Measurements from ENCODE around the gene RNPEPL1. TPM values are rescaled to one million over a fixed set of nuclear protein-coding genes. Genes with fewer than 3 reads are reported as not detected.
"Not testable (repeated sequence)": the region's sequence is repeated elsewhere in the genome, so short reads cannot be mapped to it uniquely, and the experiment has no call there.

RNPEPL1 gene
- 6.0 and 8.4 TPM in 2 replicates for total RNA-seq (2014; rRNA removed; shearing (Covaris generic))

DNA sequence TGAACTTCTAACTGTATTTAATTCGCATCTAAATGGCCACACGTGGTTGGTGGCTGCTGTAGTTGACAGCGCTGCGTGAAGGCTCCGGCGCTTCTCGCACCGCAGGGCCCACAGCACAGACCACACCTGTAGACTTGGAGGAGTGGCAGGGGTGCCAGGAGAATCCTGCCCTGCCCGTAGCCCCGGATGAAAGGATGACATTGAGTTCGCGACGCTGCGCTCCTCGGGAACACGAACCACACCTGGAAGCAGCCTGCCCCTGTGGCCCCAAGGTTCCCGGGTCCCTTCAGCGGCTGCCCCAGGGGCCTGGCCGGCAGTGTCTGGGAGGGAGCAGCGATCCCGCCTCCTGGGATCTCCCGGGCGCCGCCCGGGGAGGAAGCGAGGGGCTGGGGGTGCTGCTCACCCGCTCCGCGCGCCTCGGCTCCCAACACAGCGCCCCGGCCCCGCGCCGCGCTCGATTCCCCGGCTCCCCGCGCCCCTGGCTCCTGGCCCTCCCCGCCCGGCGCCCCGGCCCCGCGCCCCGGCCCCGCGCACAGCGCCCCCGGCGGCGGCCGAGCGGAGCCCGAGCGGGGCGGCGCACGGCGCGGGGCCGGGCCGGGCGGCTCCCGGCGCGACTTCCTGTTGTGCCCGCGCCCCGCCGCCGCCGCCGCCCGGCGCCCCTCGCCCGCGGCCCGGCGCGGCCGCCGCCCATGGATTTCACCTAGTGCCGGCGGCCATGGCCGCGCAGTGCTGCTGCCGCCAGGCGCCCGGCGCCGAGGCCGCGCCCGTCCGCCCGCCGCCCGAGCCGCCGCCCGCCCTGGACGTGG is at the start of gene RNPEPL1:
Gene RNPEPL1 (plus strand): TSS at position 613 of the 806 bp plus-strand sequence. CDS start 103 bp downstream, at position 716.
- no peaks in the 10 kb centered on the region for H3K36me3 ChIP-seq
- H3K9me3 ChIP-seq (replicated peaks), result no peaks in the 10 kb centered on the region
- no peaks in the 10 kb centered on the region for H3K27me3 ChIP-seq
- no peak within 1 kb of the TSS for H3K27ac ChIP-seq
- peaks cover 31% of the 10 kb centered on the region for H3K4me1 ChIP-seq
- peak within 1 kb of the TSS; percentile 63 for H3K4me3 ChIP-seq
- peak; percentile 30 to 47 for DNase-seq

GRCh38 chr2:240518981-240519380 is 49.3 kb upstream of the RNPEPL1 start:
- H3K9me3 ChIP-seq (replicated peaks), result no peaks in the 10 kb centered on the region
- no peaks in the 10 kb centered on the region for H3K36me3 ChIP-seq
- no peak overlapping the region for H3K27ac ChIP-seq
- DNase-seq, result no peak
- H3K4me1 ChIP-seq, result no peaks in the 10 kb centered on the region
- H3K4me3 ChIP-seq, result no peak overlapping the region
- no peaks in the 10 kb centered on the region for H3K27me3 ChIP-seq

- Histone ChIP-seq H3K36me3 (no peaks in the 10 kb centered on the region), H3K4me3 (no peak overlapping the region), H3K9me3 (replicated peaks) (no peaks in the 10 kb centered on the region), H3K27me3 (no peaks in the 10 kb centered on the region), H3K4me1 (no peaks in the 10 kb centered on the region), H3K27ac (no peak overlapping the region)
- DNase-seq, result peak; percentile 35 to 41
Observed at GRCh38 chr2:240519396-240520129, 48.7 kb upstream of the RNPEPL1 start.

DNA sequence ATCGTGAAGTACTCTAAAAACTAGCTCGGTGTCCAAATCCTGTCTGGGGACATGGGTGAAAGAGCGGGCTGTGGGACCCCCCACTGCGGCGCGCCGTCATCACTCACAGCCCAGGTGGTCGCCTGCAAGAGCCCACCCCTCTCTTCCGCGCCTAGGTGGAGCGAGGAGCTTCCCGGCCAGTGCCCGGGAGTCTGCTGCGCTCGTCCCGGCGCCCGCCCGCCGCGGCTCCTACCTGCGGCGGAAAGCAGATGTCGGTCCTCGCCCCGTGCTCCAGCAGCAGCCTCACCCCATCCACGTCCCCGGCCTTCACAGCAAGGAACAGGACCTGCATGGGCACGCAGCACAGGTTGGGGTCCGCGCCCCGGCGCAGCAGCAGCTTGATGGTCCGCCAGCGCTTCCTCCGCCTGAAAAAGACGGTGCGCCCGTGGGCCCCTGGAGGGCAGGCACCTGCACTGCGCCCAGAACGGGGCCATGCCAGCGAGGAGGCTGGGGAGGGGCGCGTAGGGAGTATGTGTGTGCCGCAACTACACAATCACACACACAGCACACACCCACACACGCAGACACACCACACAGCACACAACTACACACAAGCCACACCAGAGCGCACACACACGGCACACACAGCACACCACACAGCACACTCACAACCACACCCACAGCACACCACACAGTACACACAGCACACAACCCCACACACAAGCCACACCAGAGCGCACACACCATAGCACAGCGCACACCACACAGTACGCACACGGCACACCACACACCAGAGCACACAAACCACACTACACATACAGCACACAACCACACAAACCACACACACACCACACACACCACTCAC is 47.9 kb upstream of the RNPEPL1 start:
- 0 out of 2 replicates have a peak, but pooled peaks cover 1% of the 10 kb centered on the region for H3K36me3 ChIP-seq
- no peaks in the 10 kb centered on the region for H3K4me1 ChIP-seq
- no peak overlapping the region for H3K27ac ChIP-seq
- H3K9me3 ChIP-seq (replicated peaks), result peaks cover 5% of the 10 kb centered on the region
- DNase-seq, result no peak
- H3K27me3 ChIP-seq, result no peaks in the 10 kb centered on the region
- H3K4me3 ChIP-seq, result no peak overlapping the region

GRCh38 chr2:240520974-240521350 is 47.3 kb upstream of the RNPEPL1 start:
- DNase-seq, result no peak
- Histone ChIP-seq H3K4me3 (no peak overlapping the region), H3K9me3 (replicated peaks) (peaks cover 5% of the 10 kb centered on the region), H3K27me3 (no peaks in the 10 kb centered on the region), H3K27ac (no peak overlapping the region), H3K4me1 (no peaks in the 10 kb centered on the region), H3K36me3 (0 out of 2 replicates have a peak, but pooled peaks cover 2% of the 10 kb centered on the region)

DNA sequence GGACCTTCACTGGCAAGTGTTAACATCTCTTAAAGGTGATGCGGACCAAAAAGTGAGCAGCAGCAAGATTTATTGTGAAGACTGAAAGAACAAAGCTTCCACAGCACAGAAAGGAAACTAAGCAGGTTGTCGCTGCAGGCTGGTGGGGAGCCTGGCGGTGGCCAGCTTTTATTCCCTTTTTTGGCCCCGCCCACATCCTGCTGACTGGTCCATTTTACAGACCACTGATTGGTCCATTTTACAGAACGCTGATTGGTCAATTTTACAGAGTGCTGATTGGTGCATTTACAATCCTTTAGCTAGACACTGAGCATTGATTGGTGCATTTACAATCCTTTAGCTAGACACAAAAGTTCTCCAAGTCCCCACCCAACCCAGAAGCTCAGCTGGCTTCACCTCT is 46.4 kb upstream of the RNPEPL1 start:
- H3K36me3 ChIP-seq; H3K4me1 ChIP-seq; H3K4me3 ChIP-seq; DNase-seq; H3K9me3 ChIP-seq (replicated peaks); H3K27me3 ChIP-seq; H3K27ac ChIP-seq: not testable (repeated sequence)

GRCh38 chr2:240522406-240522805 is 45.9 kb upstream of the RNPEPL1 start:
- H3K27me3 ChIP-seq, result no peaks in the 10 kb centered on the region
- no peaks in the 10 kb centered on the region for H3K4me1 ChIP-seq
- H3K36me3 ChIP-seq, result 0 out of 2 replicates have a peak, but pooled peaks cover 2% of the 10 kb centered on the region
- H3K9me3 ChIP-seq (replicated peaks), result peaks cover 5% of the 10 kb centered on the region
- H3K4me3 ChIP-seq, result no peak overlapping the region
- H3K27ac ChIP-seq, result no peak overlapping the region
- DNase-seq, result no peak

DNA sequence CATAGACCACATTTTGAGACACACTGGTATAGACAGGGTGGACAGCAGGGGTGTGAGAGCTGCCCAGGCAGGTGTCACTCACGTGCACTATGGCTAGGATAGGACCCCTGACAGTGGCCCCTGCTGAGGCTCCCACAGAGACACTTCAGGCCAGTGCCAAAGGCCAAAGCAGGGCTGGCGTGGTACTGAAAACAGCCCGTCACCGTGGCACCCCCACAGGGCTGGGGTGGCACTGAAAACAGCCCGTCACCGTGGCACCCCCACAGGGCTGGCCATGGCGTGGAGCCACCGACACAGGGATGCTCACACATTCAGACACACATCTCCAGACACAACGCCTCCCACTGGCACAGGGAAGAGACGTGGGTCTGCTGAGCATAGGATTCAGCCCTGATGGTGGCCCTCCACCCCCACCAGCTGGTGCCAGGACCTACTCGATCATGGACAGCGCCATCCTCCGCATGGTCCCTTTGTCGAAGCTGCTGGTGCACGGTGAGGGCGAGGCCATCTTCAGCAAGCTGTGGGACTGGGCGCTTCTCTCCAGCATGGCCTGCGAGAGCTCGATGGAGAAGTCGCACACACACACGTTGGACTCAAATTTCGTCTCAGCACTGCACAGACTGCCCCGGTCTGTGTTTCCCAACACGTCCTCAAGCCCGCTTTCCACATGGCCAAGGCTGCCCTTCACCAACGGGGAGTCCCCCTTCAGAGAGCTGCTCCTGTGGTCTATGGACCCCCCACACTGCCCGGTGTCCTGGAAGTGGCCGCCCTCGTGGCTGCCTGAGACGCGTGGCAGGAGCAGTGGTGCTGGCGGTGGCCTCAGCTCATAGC is 44.6 kb upstream of the RNPEPL1 start:
- Histone ChIP-seq H3K27me3 (no peaks in the 10 kb centered on the region), H3K9me3 (replicated peaks) (peaks cover 5% of the 10 kb centered on the region), H3K27ac (no peak overlapping the region), H3K4me1 (no peaks in the 10 kb centered on the region), H3K36me3 (0 out of 2 replicates have a peak, but pooled peaks cover 2% of the 10 kb centered on the region), H3K4me3 (no peak overlapping the region)
- DNase-seq, result no peak

DNA sequence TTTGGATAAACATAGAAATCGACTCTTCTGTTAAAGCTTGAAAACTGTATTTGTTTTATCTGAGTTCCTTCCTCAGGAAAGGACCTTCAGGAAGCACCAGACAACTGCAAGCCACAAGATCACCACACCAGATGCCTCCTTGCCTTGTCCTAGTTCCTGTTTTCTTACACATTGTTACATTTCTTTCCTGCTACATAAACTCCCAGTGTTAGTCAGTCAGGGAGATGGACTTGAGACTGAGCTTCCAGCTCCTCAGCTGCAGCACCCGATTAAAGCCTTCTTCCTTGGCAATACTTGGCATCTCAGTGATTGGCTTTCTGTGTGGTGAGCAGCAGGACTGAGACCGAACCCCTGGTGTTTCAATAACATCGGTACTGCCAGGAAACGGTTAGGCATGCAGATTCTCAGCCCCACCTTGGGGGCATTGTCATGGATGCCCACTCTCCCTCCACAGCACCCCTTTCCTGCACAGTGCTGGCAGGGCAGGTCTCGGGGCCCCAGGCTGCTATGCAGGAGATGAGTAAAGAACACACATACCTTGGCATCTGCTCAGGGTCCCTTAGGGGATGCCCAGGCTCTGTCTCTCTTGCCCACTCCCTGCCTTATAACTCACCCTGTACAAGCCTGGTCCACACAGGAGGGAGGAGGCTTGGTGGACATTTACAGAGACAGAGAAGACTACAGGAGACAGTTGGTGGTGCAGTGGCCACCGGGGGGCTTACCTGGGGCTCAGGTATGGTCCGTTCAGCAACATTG is 43.1 kb upstream of the RNPEPL1 start:
- Histone ChIP-seq H3K4me1 (no peaks in the 10 kb centered on the region), H3K4me3 (no peak overlapping the region), H3K27ac (no peak overlapping the region), H3K36me3 (0 out of 2 replicates have a peak, but pooled peaks cover 2% of the 10 kb centered on the region), H3K9me3 (replicated peaks) (peaks cover 5% of the 10 kb centered on the region), H3K27me3 (no peaks in the 10 kb centered on the region)
- DNase-seq, result no peak

DNA sequence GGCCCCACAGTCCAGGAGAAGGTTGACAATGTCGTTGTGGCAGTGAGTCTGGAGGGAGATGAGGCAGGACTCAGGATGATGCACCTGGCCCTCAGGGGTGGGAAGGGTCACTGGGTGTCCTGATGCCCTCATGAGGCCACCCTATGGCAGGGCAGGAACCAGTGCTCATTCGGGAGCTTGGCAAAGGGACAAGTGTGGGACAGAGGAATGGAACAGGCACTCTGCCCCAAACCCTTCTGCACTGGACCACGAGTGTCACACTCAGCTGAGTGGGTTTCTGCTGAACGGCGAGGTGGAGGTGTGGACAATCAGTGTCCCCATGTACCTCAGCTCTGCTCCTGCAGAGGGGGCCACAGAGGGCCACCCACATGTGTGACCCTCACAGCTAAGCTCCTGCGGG is 42.5 kb upstream of the RNPEPL1 start:
- peaks cover 8% of the 10 kb centered on the region for H3K9me3 ChIP-seq (replicated peaks)
- no peak overlapping the region for H3K27ac ChIP-seq
- peaks cover 2% of the 10 kb centered on the region; the same call in 1 of the 2 replicates for H3K36me3 ChIP-seq
- no peak overlapping the region for H3K4me3 ChIP-seq
- no peaks in the 10 kb centered on the region for H3K27me3 ChIP-seq
- H3K4me1 ChIP-seq, result no peaks in the 10 kb centered on the region
- no peak for DNase-seq

GRCh38 chr2:240526521-240526920 is 41.8 kb upstream of the RNPEPL1 start:
- Histone ChIP-seq H3K4me1 (no peaks in the 10 kb centered on the region), H3K36me3 (peaks cover 5% of the 10 kb centered on the region; the same call in 1 of the 2 replicates), H3K4me3 (no peak overlapping the region), H3K27ac (no peak overlapping the region), H3K27me3 (no peaks in the 10 kb centered on the region), H3K9me3 (replicated peaks) (peaks cover 8% of the 10 kb centered on the region)
- DNase-seq, result no peak

DNA sequence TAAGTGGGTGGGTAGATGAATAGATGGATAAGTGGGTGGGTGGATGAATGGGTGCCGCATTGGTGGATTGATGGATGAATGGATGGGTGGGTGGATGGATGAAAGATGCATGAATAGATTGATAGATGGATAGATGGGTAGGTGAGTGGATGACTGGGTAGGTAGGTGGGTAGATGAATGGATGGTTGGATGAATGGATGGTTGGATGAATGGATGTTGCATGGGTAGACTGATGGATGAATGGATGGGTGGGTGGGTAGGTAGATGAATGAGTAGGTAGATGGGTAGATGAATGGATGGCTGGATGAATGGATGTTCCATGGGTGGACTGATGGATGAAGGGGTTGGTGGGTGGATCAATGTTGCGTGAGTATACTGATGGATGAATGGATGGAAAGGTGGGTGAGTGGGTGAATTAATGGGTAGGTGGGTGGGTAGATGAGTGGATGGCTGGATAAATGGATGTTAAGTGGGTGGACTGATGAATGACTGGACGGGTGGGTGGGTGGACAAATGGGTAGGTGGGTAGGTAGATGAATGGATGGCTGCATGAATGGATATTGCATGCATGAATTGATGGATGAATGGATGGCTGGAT is 41.0 kb upstream of the RNPEPL1 start:
- DNase-seq, result no peak
- H3K9me3 ChIP-seq (replicated peaks), result peaks cover 13% of the 10 kb centered on the region

More for the DNA sequence above, 41.0 kb upstream of the RNPEPL1 start:
- no peaks in the 10 kb centered on the region for H3K4me1 ChIP-seq
- H3K27me3 ChIP-seq, result no peaks in the 10 kb centered on the region
- H3K36me3 ChIP-seq, result peaks cover 5% of the 10 kb centered on the region; the same call in 1 of the 2 replicates
- no peak overlapping the region for H3K27ac ChIP-seq
- no peak overlapping the region for H3K4me3 ChIP-seq

Data from SJCRH30 (cell line).